ENCODE results near the gene RAD54L. TPM values are rescaled to one million over a fixed set of nuclear protein-coding genes. Genes with fewer than 3 reads are reported as not detected.

The RAD54L gene
- 29.4 TPM for total RNA-seq (2021; ENCODE audit: unreplicated experiment)
- polyA plus RNA-seq (2012; ENCODE audit: insufficient read length) = 15.3 TPM
- percentile 84 among the genes with signal in this experiment for Bru-seq, nascent RNA
- percentile 85 among the genes with signal in this experiment for BruChase-seq, experiment 1, labeled RNA remaining after a 2-hour chase
- percentile 82 among the genes with signal in this experiment for BruChase-seq, experiment 2, labeled RNA remaining after a 6-hour chase
- long read RNA-seq, transcript RAD54L-201 (18 exons, 3,108 nt) = major isoform, 27 of 64 reads
- long read RNA-seq, partial matches to known transcripts = 4 of 64 reads
- long read RNA-seq, other reads (novel, unspliced or antisense) = 33 of 64 reads

DNA sequence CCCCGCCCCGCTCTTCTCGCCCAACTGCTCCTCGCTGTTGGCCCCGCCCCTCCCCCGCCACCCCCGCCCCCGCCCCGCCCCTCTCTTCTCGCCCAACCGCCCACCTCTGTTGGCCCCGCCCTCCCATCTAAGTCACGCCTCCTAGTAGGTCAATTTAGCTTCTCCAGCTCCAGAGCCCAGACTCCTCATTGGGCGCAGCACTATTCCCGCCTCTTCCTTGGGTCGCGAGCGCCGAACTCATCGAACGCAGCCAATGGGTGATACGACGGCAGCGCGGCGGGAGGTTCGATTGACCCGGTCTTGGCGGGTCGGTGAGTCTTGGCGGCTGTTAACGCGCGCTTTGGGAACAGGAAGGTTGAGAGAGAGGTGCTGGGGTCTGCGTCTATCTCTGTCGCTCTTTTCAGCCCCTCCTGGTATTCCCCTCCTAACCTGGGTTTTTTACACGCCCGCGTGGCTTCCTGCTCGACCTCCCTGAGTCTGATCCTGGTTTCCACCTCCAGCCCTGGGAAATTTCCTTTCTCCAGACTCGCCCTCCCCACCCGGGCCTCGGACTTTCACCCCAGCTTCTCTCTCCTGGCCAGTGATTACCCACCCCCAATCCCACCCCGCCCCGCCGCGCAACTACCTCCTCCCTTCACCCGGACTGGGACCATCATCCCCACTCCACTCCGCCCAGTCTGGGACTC is at the start of gene RAD54L:
RAD54L (plus strand) TSS at position 328 of the 686 bp plus-strand sequence. CDS start 643 bp downstream, outside the sequence.
- Histone ChIP-seq H3K4me3 (ENCODE audit: low read depth in 2 of 2, low read length in 2 of 2) (peak within 1 kb of the TSS; percentile 64 to 91), H3K27ac (ENCODE audit: low read length) (peak within 1 kb of the TSS; percentile 83), H3K27me3 (ENCODE audit: control insufficient read depth, insufficient read depth, low read length) (no peaks in the 10 kb centered on the region), H3K4me1 (ENCODE audit: control insufficient read depth, insufficient read depth, low read length) (peaks cover 22% of the 10 kb centered on the region), H3K9me3 (ENCODE audit: control insufficient read depth, insufficient read depth, low read depth, low read length) (no peaks in the 10 kb centered on the region), H3K36me3 (ENCODE audit: control insufficient read depth, insufficient read depth, low read length) (no peaks in the 10 kb centered on the region; the same call in none of the 2 replicates)
- intact Hi-C loops (cut with micrococcal nuclease; ENCODE audit: unreplicated experiment) (no loop called here), in situ Hi-C loops (cut with HindIII; ENCODE audit: low pct_unique_long_range_greater_than_20kb, low sequenced_read_pairs) (no loop called here)
- peak; percentile 96 for ATAC-seq
- ChIA-PET POLR2A (interaction anchor here (0.5 to 1.0 kb wide), 11 partner anchors 18 to 370 kb away, joined by 3 to 17 read pairs (median 7); no protein-coding TSS in a partner anchor), CTCF (interaction anchor here (0.6 to 2.2 kb wide), 4 partner anchors 9 to 92 kb away, joined by 3 to 12 read pairs (median 4); no protein-coding TSS in a partner anchor)
- DNase-seq (ENCODE audit: low read depth, low spot score) = peak; percentile 88
- TF ChIP-seq, protein P1, sequence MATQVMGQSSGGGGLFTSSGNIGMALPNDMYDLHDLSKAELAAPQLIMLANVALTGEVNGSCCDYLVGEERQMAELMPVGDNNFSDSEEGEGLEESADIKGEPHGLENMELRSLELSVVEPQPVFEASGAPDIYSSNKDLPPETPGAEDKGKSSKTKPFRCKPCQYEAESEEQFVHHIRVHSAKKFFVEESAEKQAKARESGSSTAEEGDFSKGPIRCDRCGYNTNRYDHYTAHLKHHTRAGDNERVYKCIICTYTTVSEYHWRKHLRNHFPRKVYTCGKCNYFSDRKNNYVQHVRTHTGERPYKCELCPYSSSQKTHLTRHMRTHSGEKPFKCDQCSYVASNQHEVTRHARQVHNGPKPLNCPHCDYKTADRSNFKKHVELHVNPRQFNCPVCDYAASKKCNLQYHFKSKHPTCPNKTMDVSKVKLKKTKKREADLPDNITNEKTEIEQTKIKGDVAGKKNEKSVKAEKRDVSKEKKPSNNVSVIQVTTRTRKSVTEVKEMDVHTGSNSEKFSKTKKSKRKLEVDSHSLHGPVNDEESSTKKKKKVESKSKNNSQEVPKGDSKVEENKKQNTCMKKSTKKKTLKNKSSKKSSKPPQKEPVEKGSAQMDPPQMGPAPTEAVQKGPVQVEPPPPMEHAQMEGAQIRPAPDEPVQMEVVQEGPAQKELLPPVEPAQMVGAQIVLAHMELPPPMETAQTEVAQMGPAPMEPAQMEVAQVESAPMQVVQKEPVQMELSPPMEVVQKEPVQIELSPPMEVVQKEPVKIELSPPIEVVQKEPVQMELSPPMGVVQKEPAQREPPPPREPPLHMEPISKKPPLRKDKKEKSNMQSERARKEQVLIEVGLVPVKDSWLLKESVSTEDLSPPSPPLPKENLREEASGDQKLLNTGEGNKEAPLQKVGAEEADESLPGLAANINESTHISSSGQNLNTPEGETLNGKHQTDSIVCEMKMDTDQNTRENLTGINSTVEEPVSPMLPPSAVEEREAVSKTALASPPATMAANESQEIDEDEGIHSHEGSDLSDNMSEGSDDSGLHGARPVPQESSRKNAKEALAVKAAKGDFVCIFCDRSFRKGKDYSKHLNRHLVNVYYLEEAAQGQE (IDR thresholded peaks at IDR 0.05; ENCODE audit: insufficient read depth in 1 of 2, low read depth in 2 of 2, low read length in 1 of 2) = peak in 1 of 2 experiments; percentile 48; a peak in 1 of 4 replicates
- TF ChIP-seq TCF7L2 (IDR thresholded peaks at IDR 0.05; ENCODE audit: low read depth, low read length) (no peak), POLR2AphosphoS5 (IDR thresholded peaks at IDR 0.05; ENCODE audit: low read depth, low read length) (peak; percentile 94), SIN3A (IDR thresholded peaks at IDR 0.05; ENCODE audit: borderline replicate concordance, insufficient read depth, low read depth, low read length) (peak; percentile 100)
- TF ChIP-seq, protein P2, sequence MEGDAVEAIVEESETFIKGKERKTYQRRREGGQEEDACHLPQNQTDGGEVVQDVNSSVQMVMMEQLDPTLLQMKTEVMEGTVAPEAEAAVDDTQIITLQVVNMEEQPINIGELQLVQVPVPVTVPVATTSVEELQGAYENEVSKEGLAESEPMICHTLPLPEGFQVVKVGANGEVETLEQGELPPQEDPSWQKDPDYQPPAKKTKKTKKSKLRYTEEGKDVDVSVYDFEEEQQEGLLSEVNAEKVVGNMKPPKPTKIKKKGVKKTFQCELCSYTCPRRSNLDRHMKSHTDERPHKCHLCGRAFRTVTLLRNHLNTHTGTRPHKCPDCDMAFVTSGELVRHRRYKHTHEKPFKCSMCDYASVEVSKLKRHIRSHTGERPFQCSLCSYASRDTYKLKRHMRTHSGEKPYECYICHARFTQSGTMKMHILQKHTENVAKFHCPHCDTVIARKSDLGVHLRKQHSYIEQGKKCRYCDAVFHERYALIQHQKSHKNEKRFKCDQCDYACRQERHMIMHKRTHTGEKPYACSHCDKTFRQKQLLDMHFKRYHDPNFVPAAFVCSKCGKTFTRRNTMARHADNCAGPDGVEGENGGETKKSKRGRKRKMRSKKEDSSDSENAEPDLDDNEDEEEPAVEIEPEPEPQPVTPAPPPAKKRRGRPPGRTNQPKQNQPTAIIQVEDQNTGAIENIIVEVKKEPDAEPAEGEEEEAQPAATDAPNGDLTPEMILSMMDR (IDR thresholded peaks at IDR 0.05) = no peak
- no TSS peak for BruUV-seq (replicated peaks)

DNA sequence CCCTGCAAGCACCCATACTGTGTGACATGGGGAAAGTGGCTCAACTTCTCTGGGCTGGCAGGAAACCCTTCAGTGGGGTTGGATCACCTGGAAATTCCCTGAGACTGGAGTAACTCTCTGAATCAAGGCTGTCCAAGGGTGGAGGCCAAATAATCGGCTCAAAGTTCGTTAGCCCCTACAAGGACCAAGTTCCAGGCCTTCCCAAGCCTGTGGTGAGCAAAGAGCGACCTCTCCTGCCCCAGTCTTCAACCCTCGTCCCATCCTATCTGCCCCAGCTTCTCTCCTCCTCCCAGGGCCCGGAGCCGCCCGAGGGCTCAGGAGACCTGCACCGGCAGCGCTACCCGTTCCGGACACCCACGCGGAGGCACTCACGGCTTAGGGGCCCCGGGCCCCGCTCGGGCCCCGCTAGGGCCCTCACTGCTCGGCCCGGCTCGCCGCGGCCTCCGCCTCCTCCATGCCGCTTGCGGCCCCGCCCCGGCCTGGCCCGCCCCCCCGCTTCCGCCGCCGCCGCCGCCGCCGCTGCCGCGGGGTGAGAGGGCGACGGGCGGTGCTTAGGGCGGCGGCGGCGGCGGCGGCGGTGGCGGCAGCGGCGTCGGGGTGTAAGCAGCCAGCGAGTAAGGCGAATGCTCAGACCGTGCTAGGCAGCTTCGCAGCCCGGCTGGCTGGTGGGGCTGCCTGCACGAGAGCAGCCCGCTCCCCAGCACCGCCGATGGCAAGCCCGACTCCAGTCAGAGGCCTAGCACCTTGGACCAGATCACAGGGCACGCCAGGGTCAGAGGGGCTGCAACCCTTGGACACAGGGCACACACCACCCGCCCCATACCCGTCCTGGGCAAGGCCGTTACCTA is 49.4 kb upstream of the RAD54L start, which contains the start of gene POMGNT1:
POMGNT1 (minus strand) TSS at position 471 of the 848 bp plus-strand sequence. CDS start 613 bp downstream, outside the sequence.
- no TSS peak for BruUV-seq (replicated peaks)
- intact Hi-C loops (cut with micrococcal nuclease; ENCODE audit: unreplicated experiment) (no loop called here), in situ Hi-C loops (cut with HindIII; ENCODE audit: low pct_unique_long_range_greater_than_20kb, low sequenced_read_pairs) (no loop called here)
- CTCF ChIA-PET = interaction anchor here (2.3 kb wide), 1 partner anchor 25 kb away, joined by 12 read pairs; no protein-coding TSS in a partner anchor
- Histone ChIP-seq H3K27me3 (ENCODE audit: control insufficient read depth, insufficient read depth, low read length) (no peaks in the 10 kb centered on the region), H3K36me3 (ENCODE audit: control insufficient read depth, insufficient read depth, low read length) (0 out of 2 replicates have a peak, but pooled peaks cover 4% of the 10 kb centered on the region), H3K4me1 (ENCODE audit: control insufficient read depth, insufficient read depth, low read length) (peaks cover 21% of the 10 kb centered on the region), H3K9me3 (ENCODE audit: control insufficient read depth, insufficient read depth, low read depth, low read length) (no peaks in the 10 kb centered on the region), H3K27ac (ENCODE audit: low read length) (peak within 1 kb of the TSS; percentile 97), H3K4me3 (ENCODE audit: low read depth in 2 of 2, low read length in 2 of 2) (peak within 1 kb of the TSS; percentile 88 to 89)
- POLR2A ChIA-PET = no interaction called here
- TF ChIP-seq, protein P1 (IDR thresholded peaks at IDR 0.05; ENCODE audit: insufficient read depth in 1 of 2, low read depth in 2 of 2, low read length in 1 of 2) = 0 out of 4 replicates have a peak, but pooled peaks of 1 of the 2 experiments have one; percentile 49
- TF ChIP-seq POLR2AphosphoS5 (IDR thresholded peaks at IDR 0.05; ENCODE audit: low read depth, low read length) (peak; percentile 68), SIN3A (IDR thresholded peaks at IDR 0.05; ENCODE audit: borderline replicate concordance, insufficient read depth, low read depth, low read length) (0 out of 2 replicates have a peak, but pooled peaks have one; percentile 58), TCF7L2 (IDR thresholded peaks at IDR 0.05; ENCODE audit: low read depth, low read length) (no peak)
- ATAC-seq (peak; percentile 95), DNase-seq (ENCODE audit: low read depth, low spot score) (no peak)
